H9 (cell line): ENCODE data around the gene SPINT1. TPM values are rescaled to one million over a fixed set of nuclear protein-coding genes. Genes with fewer than 3 reads are reported as not detected.

Source experiments
- DNase-seq: peaks from one replicate; pipeline ENCODE4 v3.0.0-alpha.2; 2017
- H2AFZ ChIP-seq: one replicate; pipeline ENCODE4 v1.6.1; 2013; ENCODE audit warnings: mild to moderate bottlenecking, low read length, control low read depth, moderate library complexity
- H2AK5ac ChIP-seq: 2 replicates; pipeline ENCODE4 v1.6.1; 2013; ENCODE audit warnings: low read length, control low read depth, mixed read lengths; ENCODE audit not compliant: insufficient read length
- H2BK120ac ChIP-seq: one replicate; pipeline ENCODE4 v1.6.1; 2013; ENCODE audit warnings: low read depth, mild to moderate bottlenecking, low read length, control low read depth, inconsistent platforms; ENCODE audit not compliant: poor library complexity, severe bottlenecking
- H2BK12ac ChIP-seq: 2 replicates; pipeline ENCODE4 v1.6.1; 2013; ENCODE audit warnings: low read length, control low read depth, mixed read lengths, low read depth; ENCODE audit not compliant: insufficient read length
- H2BK15ac ChIP-seq: 2 replicates; pipeline ENCODE4 v1.6.1; 2013; ENCODE audit warnings: low read depth, low read length, control low read depth
- H2BK20ac ChIP-seq: one replicate; pipeline ENCODE4 v1.6.1; 2013; ENCODE audit warnings: low read depth, mild to moderate bottlenecking, low read length, control low read depth, inconsistent platforms; ENCODE audit not compliant: poor library complexity, severe bottlenecking
- H2BK5ac ChIP-seq: 2 replicates; pipeline ENCODE4 v1.6.1; 2013; ENCODE audit warnings: low read length, control low read depth, mixed read lengths; ENCODE audit not compliant: insufficient read length
- H3K14ac ChIP-seq: 2 replicates; pipeline ENCODE4 v1.6.1; 2013; ENCODE audit warnings: low read length, control low read depth; ENCODE audit not compliant: insufficient read depth
- H3K18ac ChIP-seq: 2 replicates; pipeline ENCODE4 v1.6.1; 2013; ENCODE audit warnings: low read depth, mild to moderate bottlenecking, mixed read lengths, low read length, control low read depth; ENCODE audit not compliant: insufficient read length
- H3K23ac ChIP-seq: 2 replicates; pipeline ENCODE4 v1.6.1; 2013; ENCODE audit warnings: low read length, control low read depth, mixed read lengths, low read depth; ENCODE audit not compliant: insufficient read length
- H3K23me2 ChIP-seq: 2 replicates; pipeline ENCODE4 v1.6.1; 2013; ENCODE audit warnings: low read depth, mild to moderate bottlenecking, mixed read lengths, low read length, control low read depth; ENCODE audit not compliant: insufficient read length, poor library complexity, severe bottlenecking
- H3K27ac ChIP-seq: 2 replicates; pipeline ENCODE4 v1.5.1; 2013; ENCODE audit warnings: low read length, control low read depth, mixed read lengths, low read depth; ENCODE audit not compliant: insufficient read length
- H3K27me3 ChIP-seq: 2 replicates; pipeline ENCODE4 v1.6.1; 2013; ENCODE audit warnings: low read length, control low read depth, inconsistent platforms; ENCODE audit not compliant: insufficient read depth
- H3K4ac ChIP-seq: 2 replicates; pipeline ENCODE4 v1.6.1; 2013; ENCODE audit warnings: low read depth, mild to moderate bottlenecking, control low read depth, inconsistent platforms, low read length, moderate library complexity
- H3K4me1 ChIP-seq: 2 replicates; pipeline ENCODE4 v1.6.1; 2013; ENCODE audit warnings: low read length, control low read depth, inconsistent platforms; ENCODE audit not compliant: insufficient read depth
- H3K4me2 ChIP-seq: 2 replicates; pipeline ENCODE4 v1.6.1; 2013; ENCODE audit warnings: low read length, control low read depth, mixed read lengths; ENCODE audit not compliant: insufficient read length, insufficient read depth
- H3K56ac ChIP-seq: 2 replicates; pipeline ENCODE4 v1.6.1; 2013; ENCODE audit warnings: low read depth, mild to moderate bottlenecking, mixed read lengths, low read length, control low read depth; ENCODE audit not compliant: insufficient read length
- H3K79me1 ChIP-seq: 2 replicates; pipeline ENCODE4 v1.6.1; 2013; ENCODE audit warnings: low read depth, mild to moderate bottlenecking, moderate library complexity, low read length, control low read depth, inconsistent platforms; ENCODE audit not compliant: insufficient read depth, poor library complexity, severe bottlenecking
- H3K79me2 ChIP-seq: 2 replicates; pipeline ENCODE4 v1.6.1; 2013; ENCODE audit warnings: low read length, control low read depth, inconsistent platforms; ENCODE audit not compliant: insufficient read depth
- H3K9ac ChIP-seq: 2 replicates; pipeline ENCODE4 v1.6.1; 2013; ENCODE audit warnings: low read length, control low read depth, mixed read lengths; ENCODE audit not compliant: insufficient read length; ENCODE audit errors: extremely low read depth
- H3K9me3 ChIP-seq: one replicate; pipeline ENCODE4 v1.6.1; 2013; ENCODE audit warnings: low read depth, low read length, inconsistent platforms; ENCODE audit not compliant: control insufficient read depth
- H3T11ph ChIP-seq: one replicate; pipeline ENCODE4 v1.6.1; 2013; ENCODE audit warnings: mild to moderate bottlenecking, low read length, control low read depth, inconsistent platforms
- H4K20me1 ChIP-seq: one replicate; pipeline ENCODE4 v1.6.1; 2013; ENCODE audit not compliant: control insufficient read depth, insufficient read length, insufficient read depth
- H4K5ac ChIP-seq: 2 replicates; pipeline ENCODE4 v1.6.1; 2013; ENCODE audit warnings: low read depth, mild to moderate bottlenecking, mixed read lengths, low read length, control low read depth; ENCODE audit not compliant: insufficient read length
- H4K8ac ChIP-seq: replicated peaks from 2 replicates; pipeline ENCODE4 v1.6.1; 2013; ENCODE audit warnings: low read length, control low read depth, mixed read lengths, low read depth; ENCODE audit not compliant: insufficient read length
- H4K91ac ChIP-seq: 2 replicates; pipeline ENCODE4 v1.6.1; 2013; ENCODE audit warnings: low read depth, mild to moderate bottlenecking, moderate library complexity, mixed read lengths, low read length, control low read depth; ENCODE audit not compliant: insufficient read length
- H3K27ac Mint-ChIP-seq, 3 experiments: 2 replicates in 2 of 3; 3 replicates in 1 of 3; pipeline ENCODE4 v1.8.0; 2020 to 2021; ENCODE audit warnings: mixed read lengths in 3 of 3, mild to moderate bottlenecking in 1 of 3, moderate library complexity in 1 of 3
- H3K27me3 Mint-ChIP-seq: 2 replicates; pipeline ENCODE4 v1.8.0; 2021; ENCODE audit warnings: low read depth, mild to moderate bottlenecking, moderate library complexity, mixed read lengths
- H3K36me3 Mint-ChIP-seq, 3 experiments: 2 replicates in 2 of 3; 3 replicates in 1 of 3; pipeline ENCODE4 v1.8.0; 2020 to 2021; ENCODE audit warnings: low read depth in 3 of 3, mixed read lengths in 3 of 3; ENCODE audit not compliant: insufficient read depth in 1 of 3
- H3K4me1 Mint-ChIP-seq, 2 experiments: 2 replicates each; pipeline ENCODE4 v1.8.0; 2020; ENCODE audit warnings: mixed read lengths in 2 of 2
- H3K4me3 Mint-ChIP-seq, 2 experiments: 2 replicates in 1 of 2; 3 replicates in 1 of 2; pipeline ENCODE4 v1.8.0; 2020 to 2021; ENCODE audit warnings: mild to moderate bottlenecking in 2 of 2, mixed read lengths in 2 of 2, moderate library complexity in 1 of 2
- H3K9me3 Mint-ChIP-seq, 2 experiments: 2 replicates in 1 of 2; 3 replicates in 1 of 2; pipeline ENCODE4 v1.8.0; 2020; ENCODE audit warnings: mild to moderate bottlenecking in 2 of 2, mixed read lengths in 2 of 2, moderate library complexity in 1 of 2
- WGBS: extraction: QIAGEN DNeasy Blood & Tissue Kit; methylation state at CpG from one replicate; pipeline ENCODE4 v1.1.7; 2013; ENCODE audit warnings: missing lambda C conversion rate, low lambda C conversion rate, mixed read lengths; ENCODE audit not compliant: insufficient read length; ENCODE audit errors: extremely low coverage; 5-methylcytosine and 5-hydroxymethylcytosine counted together
- total RNA-seq: library from RNA; stranded (reverse); gene quantifications from 2 replicates; pipeline ENCODE4 v1.2.1, GENCODE V29; 2021
- TF ChIP-seq, protein P1 (sequence below): fragments of 200-600 bp; sonication (generic); conservative IDR thresholded peaks from 3 replicates; pipeline ENCODE4 v1.8.0; 2021; ENCODE audit warnings: antibody characterized with exemption, mild to moderate bottlenecking

SPINT1 gene
- total RNA-seq, 1 experiment from 2014 or later = 130 TPM

DNA sequence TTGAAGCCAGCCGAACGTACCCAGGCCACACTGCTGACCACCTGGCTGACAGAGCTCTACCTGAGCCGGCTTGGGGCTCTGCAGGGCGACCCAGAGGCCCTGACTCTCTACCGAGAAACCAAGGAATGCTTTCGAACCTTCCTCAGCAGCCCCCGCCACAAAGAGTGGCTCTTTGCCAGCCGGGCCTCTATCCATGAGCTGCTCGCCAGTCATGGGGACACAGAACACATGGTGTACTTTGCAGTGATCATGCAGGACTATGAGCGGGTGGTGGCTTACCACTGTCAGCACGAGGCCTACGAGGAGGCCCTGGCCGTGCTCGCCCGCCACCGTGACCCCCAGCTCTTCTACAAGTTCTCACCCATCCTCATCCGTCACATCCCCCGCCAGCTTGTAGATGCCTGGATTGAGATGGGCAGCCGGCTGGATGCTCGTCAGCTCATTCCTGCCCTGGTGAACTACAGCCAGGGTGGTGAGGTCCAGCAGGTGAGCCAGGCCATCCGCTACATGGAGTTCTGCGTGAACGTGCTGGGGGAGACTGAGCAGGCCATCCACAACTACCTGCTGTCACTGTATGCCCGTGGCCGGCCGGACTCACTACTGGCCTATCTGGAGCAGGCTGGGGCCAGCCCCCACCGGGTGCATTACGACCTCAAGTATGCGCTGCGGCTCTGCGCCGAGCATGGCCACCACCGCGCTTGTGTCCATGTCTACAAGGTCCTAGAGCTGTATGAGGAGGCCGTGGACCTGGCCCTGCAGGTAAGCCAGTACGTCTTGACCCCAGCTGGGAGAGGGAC is 56.6 kb downstream of the SPINT1 start:
- Histone ChIP-seq H2BK20ac (no peak overlapping the region), H3K23me2 (no peaks in the 10 kb centered on the region), H4K20me1 (no peaks in the 10 kb centered on the region), H4K5ac (no peak overlapping the region), H3K27me3 (no peaks in the 10 kb centered on the region), H2BK15ac (no peak overlapping the region), H2BK5ac (no peak overlapping the region), H3K9ac (no peak overlapping the region), H4K91ac (no peak overlapping the region), H3K9me3 (no peaks in the 10 kb centered on the region), H3K56ac (no peak overlapping the region), H3T11ph (no peak overlapping the region), H3K14ac (no peak overlapping the region), H2AFZ (no peak overlapping the region), H2BK120ac (no peak overlapping the region), H4K8ac (no peak overlapping the region), H3K4ac (no peak overlapping the region), H3K27ac (no peak overlapping the region), H3K4me2 (no peak overlapping the region), H3K79me1 (peaks cover 3% of the 10 kb centered on the region), H3K18ac (no peak overlapping the region), H3K23ac (no peak overlapping the region), H3K79me2 (peaks cover 4% of the 10 kb centered on the region), H2BK12ac (no peak overlapping the region), H3K4me1 (no peaks in the 10 kb centered on the region; the same call in 1 of the 2 replicates), H2AK5ac (no peak overlapping the region)
- peaks cover 4 to 5% of the 10 kb centered on the region in 2 experiments; a peak in 3 of 4 replicates for H3K4me1 Mint-ChIP-seq
- WGBS = no CpG with 5 or more reads among the region's 36 CpGs
- H3K27ac Mint-ChIP-seq = no peak overlapping the region
- H3K4me3 Mint-ChIP-seq = no peak overlapping the region; a peak in 1 of 5 replicates
- no peaks in the 10 kb centered on the region; a peak in 1 of 5 replicates for H3K9me3 Mint-ChIP-seq
- TF ChIP-seq, protein P1, sequence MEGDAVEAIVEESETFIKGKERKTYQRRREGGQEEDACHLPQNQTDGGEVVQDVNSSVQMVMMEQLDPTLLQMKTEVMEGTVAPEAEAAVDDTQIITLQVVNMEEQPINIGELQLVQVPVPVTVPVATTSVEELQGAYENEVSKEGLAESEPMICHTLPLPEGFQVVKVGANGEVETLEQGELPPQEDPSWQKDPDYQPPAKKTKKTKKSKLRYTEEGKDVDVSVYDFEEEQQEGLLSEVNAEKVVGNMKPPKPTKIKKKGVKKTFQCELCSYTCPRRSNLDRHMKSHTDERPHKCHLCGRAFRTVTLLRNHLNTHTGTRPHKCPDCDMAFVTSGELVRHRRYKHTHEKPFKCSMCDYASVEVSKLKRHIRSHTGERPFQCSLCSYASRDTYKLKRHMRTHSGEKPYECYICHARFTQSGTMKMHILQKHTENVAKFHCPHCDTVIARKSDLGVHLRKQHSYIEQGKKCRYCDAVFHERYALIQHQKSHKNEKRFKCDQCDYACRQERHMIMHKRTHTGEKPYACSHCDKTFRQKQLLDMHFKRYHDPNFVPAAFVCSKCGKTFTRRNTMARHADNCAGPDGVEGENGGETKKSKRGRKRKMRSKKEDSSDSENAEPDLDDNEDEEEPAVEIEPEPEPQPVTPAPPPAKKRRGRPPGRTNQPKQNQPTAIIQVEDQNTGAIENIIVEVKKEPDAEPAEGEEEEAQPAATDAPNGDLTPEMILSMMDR = no peak
- H3K36me3 Mint-ChIP-seq = peaks cover 33 to 88% (median 73%) of the 10 kb centered on the region in 3 experiments
- no peak for DNase-seq
- no peaks in the 10 kb centered on the region; the same call in none of the 2 replicates for H3K27me3 Mint-ChIP-seq
